ENCODE measurements around the gene ITPRID2.
A peak's percentile ranks its signal among the peaks of the same experiment; 100 is the strongest.

ITPRID2 gene

DNA sequence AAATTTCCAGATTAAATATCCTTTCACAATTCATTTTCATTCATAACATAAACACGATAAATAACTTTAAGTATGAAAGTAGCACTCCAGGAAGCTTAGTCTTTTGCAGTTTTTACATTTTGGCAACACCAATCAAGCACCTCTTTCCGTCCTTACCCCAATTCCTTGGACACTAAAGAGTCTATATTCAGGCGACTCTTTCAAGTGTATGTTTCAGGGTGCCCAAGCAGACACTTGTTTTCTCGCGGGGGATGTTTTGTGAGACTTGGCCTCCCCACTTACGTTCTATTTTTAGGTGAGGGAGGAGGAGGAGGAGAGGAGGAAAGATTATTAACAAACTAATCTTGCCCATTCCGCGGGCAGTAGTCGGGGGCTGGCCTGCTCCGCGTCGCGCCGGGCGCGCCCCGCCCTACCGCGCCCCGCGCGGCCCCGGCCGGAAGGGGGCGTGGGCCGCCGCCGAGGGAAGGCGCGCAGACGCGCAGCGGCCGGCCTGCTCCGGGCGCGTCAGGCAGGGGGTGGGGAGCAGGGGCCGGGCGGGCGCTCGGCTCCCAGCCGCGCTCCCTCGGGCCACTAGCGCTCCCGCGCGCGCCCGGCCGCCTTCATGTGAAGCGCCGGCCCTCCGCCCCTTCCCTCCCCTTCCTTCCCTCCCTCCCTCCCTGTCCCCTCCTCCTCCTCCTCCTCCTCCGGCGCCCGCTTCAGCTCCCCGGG, at the start of gene ITPRID2:
TSS of gene ITPRID2 (plus strand) at position 473 of the 708 bp plus-strand sequence. CDS start 337 bp downstream, outside the sequence.
- DNase-seq = peak; percentile 82
- in situ Hi-C loops (cut with MboI; ENCODE audit: low pct_unique_long_range_greater_than_20kb, low sequenced_read_pairs) = no loop called here

- in situ Hi-C loops (cut with MboI; ENCODE audit: low pct_unique_long_range_greater_than_20kb, low sequenced_read_pairs) = no loop called here
- DNase-seq = no peak
Observed at GRCh38 chr2:181844551-181845290, 46.8 kb upstream of the ITPRID2 start.

DNA sequence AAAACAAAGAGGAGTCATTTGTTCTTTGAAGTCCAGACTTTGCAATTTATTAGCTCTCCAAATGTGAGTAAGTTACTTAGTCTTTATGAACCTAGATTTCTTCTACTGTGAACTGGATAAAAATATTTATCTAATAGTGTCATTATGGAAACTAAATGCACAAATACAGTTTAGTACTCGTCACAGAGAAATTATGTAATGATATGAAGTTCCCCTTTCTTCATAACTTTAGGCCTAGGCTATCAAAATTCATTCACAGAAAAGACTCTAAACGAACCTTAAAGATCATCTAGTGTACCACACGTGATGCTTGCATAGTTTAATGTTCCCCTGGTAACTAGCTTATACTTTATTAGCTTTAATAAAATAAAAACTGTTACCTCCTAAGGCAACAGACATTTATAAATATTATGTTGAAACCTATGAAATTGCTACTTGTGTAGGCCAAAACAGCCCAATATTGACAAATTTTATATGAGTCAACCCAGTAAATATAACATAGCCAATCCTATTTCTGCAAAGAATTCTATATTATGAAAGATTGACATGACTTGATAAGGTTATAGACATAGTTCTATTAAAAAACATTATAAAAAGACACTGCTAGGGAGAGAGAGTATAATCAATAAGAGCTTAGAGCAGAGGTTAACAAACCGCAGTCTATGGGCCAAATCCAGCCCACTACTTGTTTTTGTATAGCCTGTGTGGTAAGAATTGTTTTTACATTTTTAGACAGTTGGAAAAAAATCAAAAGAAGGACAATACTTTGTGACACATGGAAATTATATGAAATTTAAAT, 44.9 kb upstream of the ITPRID2 start:
- in situ Hi-C loops (cut with MboI; ENCODE audit: low pct_unique_long_range_greater_than_20kb, low sequenced_read_pairs) = no loop called here
- DNase-seq = no peak

DNA sequence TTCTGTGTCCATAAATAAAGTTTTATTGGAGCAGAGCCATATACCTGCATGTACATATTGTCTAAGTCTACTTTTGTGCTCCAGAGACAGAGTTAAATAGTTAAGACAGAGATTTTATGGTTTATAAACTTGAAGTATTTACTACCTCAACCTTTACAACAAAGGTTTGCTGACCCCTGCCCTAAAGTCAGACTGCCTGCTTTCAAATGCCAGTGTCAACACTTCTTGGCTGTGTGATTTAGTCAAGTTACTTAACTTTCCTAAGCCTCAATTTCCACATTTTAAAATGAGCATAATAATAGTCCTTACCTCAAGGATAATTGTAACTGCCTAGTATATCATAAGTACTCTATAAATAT, 44.4 kb upstream of the ITPRID2 start:
- no peak for DNase-seq
- in situ Hi-C loops (cut with MboI; ENCODE audit: low pct_unique_long_range_greater_than_20kb, low sequenced_read_pairs) = no loop called here

DNA sequence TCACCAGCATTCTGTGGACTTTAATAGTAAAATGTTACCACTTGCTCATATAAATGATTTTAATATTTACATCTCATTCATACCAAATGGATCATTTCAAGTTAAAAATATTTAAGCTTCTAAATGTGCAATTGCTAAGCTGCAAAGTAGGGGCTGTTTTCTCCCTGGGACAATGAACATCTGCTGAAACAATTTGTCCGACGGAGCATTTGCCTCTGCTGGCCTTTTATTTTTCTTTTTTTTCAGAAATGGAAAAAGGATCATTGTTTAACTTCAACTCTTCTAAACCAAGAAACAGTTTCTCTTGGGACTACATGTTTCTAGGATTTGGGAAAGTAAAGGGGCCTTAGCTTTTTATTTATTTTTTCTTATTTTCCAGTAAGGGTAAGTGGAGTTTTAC, 43.8 kb upstream of the ITPRID2 start:
- in situ Hi-C loops (cut with MboI; ENCODE audit: low pct_unique_long_range_greater_than_20kb, low sequenced_read_pairs) = no loop called here

DNA sequence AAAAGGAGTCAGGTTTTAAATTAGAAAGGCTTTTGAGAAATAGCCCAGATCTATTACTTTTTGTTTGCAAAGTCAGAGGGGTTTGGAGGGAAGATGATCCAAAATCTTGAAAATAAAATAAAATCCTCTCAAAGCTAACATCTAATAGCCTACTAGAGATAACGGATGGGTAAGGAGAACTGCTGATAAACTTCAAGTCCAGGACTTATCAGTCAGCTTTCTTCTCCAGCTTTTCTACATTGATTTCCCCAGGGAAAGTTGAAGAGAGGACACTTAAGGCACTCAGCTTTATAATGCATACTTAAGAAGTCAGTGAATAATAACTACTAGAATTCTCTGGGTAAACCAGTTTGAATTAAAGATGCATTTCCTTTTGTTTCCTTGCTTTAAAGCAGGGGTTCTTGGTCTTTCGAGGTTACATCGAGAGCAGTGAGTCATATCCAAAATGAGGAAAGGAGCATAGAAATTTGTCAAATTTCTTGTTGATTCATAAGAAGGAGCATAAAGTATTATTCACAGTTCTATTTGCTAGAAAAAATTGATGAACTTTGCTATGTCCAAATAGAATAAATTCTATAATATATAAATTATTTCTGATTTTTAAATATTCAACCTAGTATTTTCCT, 43.2 kb upstream of the ITPRID2 start:
- DNase-seq = no peak
- in situ Hi-C loops (cut with MboI; ENCODE audit: low pct_unique_long_range_greater_than_20kb, low sequenced_read_pairs) = no loop called here

More for the DNA sequence above, 43.8 kb upstream of the ITPRID2 start:
- no peak for DNase-seq

- in situ Hi-C loops (cut with MboI; ENCODE audit: low pct_unique_long_range_greater_than_20kb, low sequenced_read_pairs) = no loop called here
- no peak for DNase-seq
Observed at GRCh38 chr2:181849601-181850000, 41.9 kb upstream of the ITPRID2 start.

- DNase-seq = peak; percentile 15
- in situ Hi-C loops (cut with MboI; ENCODE audit: low pct_unique_long_range_greater_than_20kb, low sequenced_read_pairs) = no loop called here
Observed at GRCh38 chr2:181850936-181851560, 40.5 kb upstream of the ITPRID2 start.

DNA sequence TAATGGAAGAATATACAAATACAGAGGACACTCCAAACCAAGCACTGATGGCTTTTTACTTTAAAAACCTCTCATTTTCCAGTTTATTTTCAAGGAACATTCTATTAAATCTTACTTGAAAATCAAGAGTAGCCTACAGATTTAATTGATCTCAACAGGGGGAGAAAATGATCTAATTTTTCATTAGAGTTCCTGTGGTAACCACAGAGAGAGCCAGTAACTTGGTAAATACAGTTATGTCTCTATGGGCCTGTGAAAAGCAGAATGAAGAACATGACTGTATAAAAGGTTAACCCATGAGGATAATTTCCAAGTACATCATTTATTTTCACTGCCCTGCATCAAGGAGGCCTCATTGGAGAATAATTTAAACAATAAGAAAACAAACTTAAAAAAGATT, 39.8 kb upstream of the ITPRID2 start:
- DNase-seq = no peak
- in situ Hi-C loops (cut with MboI; ENCODE audit: low pct_unique_long_range_greater_than_20kb, low sequenced_read_pairs) = no loop called here

GRCh38 chr2:181853696-181854095, 37.8 kb upstream of the ITPRID2 start:
- DNase-seq = no peak
- in situ Hi-C loops (cut with MboI; ENCODE audit: low pct_unique_long_range_greater_than_20kb, low sequenced_read_pairs) = no loop called here

GRCh38 chr2:181857483-181857882, 34.0 kb upstream of the ITPRID2 start:
- in situ Hi-C loops (cut with MboI; ENCODE audit: low pct_unique_long_range_greater_than_20kb, low sequenced_read_pairs) = no loop called here
- no peak for DNase-seq

GRCh38 chr2:181858600-181858999, 32.9 kb upstream of the ITPRID2 start:
- in situ Hi-C loops (cut with MboI; ENCODE audit: low pct_unique_long_range_greater_than_20kb, low sequenced_read_pairs) = no loop called here
- DNase-seq = no peak

- in situ Hi-C loops (cut with MboI; ENCODE audit: low pct_unique_long_range_greater_than_20kb, low sequenced_read_pairs) = no loop called here
- DNase-seq = no peak
Observed at GRCh38 chr2:181859123-181859522, 32.4 kb upstream of the ITPRID2 start.

- in situ Hi-C loops (cut with MboI; ENCODE audit: low pct_unique_long_range_greater_than_20kb, low sequenced_read_pairs) = no loop called here
- no peak for DNase-seq
Observed at GRCh38 chr2:181859803-181860202, 31.7 kb upstream of the ITPRID2 start.

DNA sequence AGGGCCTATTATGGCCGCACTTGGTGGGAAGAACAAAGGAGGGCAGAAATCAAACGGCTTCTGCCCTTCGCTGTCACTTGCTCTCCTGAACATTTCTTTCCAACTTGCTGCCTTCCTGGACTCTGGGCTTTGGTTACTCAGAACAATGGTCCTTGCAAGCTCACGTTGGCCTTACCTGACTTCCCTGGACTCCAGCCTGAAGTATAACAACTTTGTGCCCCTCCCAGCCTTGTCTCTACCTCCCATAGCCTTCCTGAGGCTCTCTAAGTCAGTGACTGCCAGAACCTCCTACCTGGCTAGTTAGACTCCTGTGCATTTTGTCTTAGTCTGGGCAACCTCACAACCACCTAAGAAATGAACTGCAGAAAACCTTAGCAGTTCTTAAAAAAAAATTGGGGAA, 30.2 kb upstream of the ITPRID2 start:
- DNase-seq = no peak
- in situ Hi-C loops (cut with MboI; ENCODE audit: low pct_unique_long_range_greater_than_20kb, low sequenced_read_pairs) = no loop called here

DNA sequence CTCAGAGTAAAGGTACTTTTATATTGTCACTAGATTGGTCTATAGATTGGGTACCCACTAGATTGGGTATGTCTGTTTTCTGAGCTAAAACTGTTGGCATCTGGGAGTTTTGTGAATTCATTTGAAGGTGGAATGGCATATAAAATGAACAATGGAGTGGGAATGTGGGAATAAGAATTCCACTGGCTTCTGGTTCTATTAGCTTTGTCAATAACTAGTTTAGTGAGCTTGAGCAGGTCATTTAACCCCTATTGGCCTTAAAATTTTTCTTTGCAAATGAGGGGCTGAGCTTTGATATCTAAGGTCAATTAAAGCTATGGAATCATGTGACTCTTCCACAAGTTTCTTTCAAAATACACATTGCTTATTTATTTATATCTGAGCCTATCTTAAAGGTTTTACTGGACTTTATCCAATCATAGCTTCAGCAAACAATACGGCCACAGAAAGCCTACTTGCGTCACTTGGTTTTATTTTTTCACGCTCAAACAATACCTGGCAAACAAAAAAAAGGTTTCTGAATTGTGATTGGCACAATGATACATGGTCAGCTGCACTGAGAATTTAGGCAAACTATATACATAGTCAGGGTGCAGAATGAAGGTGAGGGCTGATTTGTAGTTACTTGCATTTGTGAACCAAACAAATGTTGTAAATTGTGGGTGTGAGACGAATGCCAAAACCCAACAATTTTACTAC, 28.8 kb upstream of the ITPRID2 start:
- no peak for DNase-seq
- in situ Hi-C loops (cut with MboI; ENCODE audit: low pct_unique_long_range_greater_than_20kb, low sequenced_read_pairs) = no loop called here

DNA sequence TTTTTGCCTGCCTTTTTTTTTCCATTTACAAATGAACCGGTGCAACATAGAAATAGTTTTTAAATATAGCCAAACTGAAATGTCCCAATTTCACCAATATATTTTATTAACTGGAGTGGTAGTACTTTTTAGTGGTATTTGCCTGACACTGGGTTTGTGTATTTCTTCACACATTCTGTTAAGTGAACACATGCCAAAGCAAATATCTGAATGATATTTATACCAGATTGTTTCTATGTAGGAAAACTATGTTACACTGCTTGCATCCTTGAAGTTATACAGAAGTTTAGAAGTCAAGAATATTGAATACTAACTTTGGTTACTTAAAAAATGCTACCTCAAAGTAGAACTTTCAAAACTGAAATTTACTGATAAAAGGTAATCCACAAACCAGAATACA, 19.4 kb upstream of the ITPRID2 start:
- in situ Hi-C loops (cut with MboI; ENCODE audit: low pct_unique_long_range_greater_than_20kb, low sequenced_read_pairs) = no loop called here
- DNase-seq = no peak

- in situ Hi-C loops (cut with MboI; ENCODE audit: low pct_unique_long_range_greater_than_20kb, low sequenced_read_pairs) = no loop called here
- no peak for DNase-seq
Observed at GRCh38 chr2:181876614-181877063, 14.9 kb upstream of the ITPRID2 start.
